ENCODE results near the gene WIPI1.

The WIPI1 gene

DNA sequence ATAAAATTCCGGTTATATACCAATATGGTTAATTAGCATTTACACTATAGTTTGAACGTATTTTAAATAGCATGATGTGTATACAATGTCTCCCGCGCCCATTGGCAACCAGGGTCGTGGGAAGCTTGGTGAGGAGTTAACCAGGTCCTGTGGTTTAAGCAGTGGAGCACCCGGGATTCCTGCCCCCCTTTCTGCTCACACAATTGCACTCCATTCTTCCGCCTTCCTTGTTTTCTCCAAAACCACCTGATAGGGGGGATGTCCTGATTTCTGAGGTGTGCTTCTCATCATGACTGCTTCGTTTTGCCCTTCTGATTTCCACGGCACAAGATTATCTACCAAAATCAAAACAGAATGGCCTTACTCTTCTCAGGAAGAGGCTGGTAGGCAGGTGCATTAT lies 35.8 kb downstream of the WIPI1 start:
- Histone ChIP-seq H3K9me2 (ENCODE audit: low read depth, low read length) (no peaks in the 10 kb centered on the region), H3K27ac (ENCODE audit: low read depth, low read length, poor library complexity, severe bottlenecking) (no peak overlapping the region), H3K9me3 (ENCODE audit: low read length) (no peaks in the 10 kb centered on the region), H3K4me1 (ENCODE audit: insufficient read depth, low read length, severe bottlenecking) (no peaks in the 10 kb centered on the region), H4K20me1 (ENCODE audit: insufficient read depth, low read length) (no peaks in the 10 kb centered on the region), H3K27me3 (ENCODE audit: insufficient read depth, low read length) (no peaks in the 10 kb centered on the region), H3K4me2 (ENCODE audit: low read length) (no peak overlapping the region), H3K79me2 (ENCODE audit: insufficient read depth, low read length) (no peaks in the 10 kb centered on the region), H3K9ac (ENCODE audit: low read length) (no peak overlapping the region), H3F3A (ENCODE audit: insufficient read depth, low read length) (no peaks in the 10 kb centered on the region), H2AFZ (ENCODE audit: low read length) (no peak overlapping the region), H3K4me3 (ENCODE audit: low read depth, low read length, poor library complexity, severe bottlenecking) (no peak overlapping the region), H3K36me3 (ENCODE audit: insufficient read depth, low read length) (peaks cover 31% of the 10 kb centered on the region)
- TF ChIP-seq, protein P1, sequence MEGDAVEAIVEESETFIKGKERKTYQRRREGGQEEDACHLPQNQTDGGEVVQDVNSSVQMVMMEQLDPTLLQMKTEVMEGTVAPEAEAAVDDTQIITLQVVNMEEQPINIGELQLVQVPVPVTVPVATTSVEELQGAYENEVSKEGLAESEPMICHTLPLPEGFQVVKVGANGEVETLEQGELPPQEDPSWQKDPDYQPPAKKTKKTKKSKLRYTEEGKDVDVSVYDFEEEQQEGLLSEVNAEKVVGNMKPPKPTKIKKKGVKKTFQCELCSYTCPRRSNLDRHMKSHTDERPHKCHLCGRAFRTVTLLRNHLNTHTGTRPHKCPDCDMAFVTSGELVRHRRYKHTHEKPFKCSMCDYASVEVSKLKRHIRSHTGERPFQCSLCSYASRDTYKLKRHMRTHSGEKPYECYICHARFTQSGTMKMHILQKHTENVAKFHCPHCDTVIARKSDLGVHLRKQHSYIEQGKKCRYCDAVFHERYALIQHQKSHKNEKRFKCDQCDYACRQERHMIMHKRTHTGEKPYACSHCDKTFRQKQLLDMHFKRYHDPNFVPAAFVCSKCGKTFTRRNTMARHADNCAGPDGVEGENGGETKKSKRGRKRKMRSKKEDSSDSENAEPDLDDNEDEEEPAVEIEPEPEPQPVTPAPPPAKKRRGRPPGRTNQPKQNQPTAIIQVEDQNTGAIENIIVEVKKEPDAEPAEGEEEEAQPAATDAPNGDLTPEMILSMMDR (IDR thresholded peaks at IDR 0.05; ENCODE audit: low read length), result no peak
- no peak for TF ChIP-seq EZH2 (IDR thresholded peaks at IDR 0.05; ENCODE audit: borderline replicate concordance, low read length)

GRCh38 chr17:68420065-68420464 lies 37.2 kb downstream of the WIPI1 start:
- no peak for TF ChIP-seq EZH2 (IDR thresholded peaks at IDR 0.05; ENCODE audit: borderline replicate concordance, low read length)
- TF ChIP-seq, protein P1 (IDR thresholded peaks at IDR 0.05; ENCODE audit: low read length), result no peak
- no peaks in the 10 kb centered on the region for H3F3A ChIP-seq (ENCODE audit: insufficient read depth, low read length)

GRCh38 chr17:68418876-68419275 lies 38.4 kb downstream of the WIPI1 start:
- H3K27ac ChIP-seq (ENCODE audit: low read depth, low read length, poor library complexity, severe bottlenecking), result no peak overlapping the region
- H4K20me1 ChIP-seq (ENCODE audit: insufficient read depth, low read length), result no peaks in the 10 kb centered on the region
- no peak overlapping the region for H3K4me3 ChIP-seq (ENCODE audit: low read depth, low read length, poor library complexity, severe bottlenecking)
- H3F3A ChIP-seq (ENCODE audit: insufficient read depth, low read length), result no peaks in the 10 kb centered on the region
- H3K27me3 ChIP-seq (ENCODE audit: insufficient read depth, low read length), result no peaks in the 10 kb centered on the region
- H3K9ac ChIP-seq (ENCODE audit: low read length), result no peak overlapping the region
- no peaks in the 10 kb centered on the region for H3K79me2 ChIP-seq (ENCODE audit: insufficient read depth, low read length)
- no peak overlapping the region for H2AFZ ChIP-seq (ENCODE audit: low read length)
- no peak for TF ChIP-seq EZH2 (IDR thresholded peaks at IDR 0.05; ENCODE audit: borderline replicate concordance, low read length)
- TF ChIP-seq, protein P1 (IDR thresholded peaks at IDR 0.05; ENCODE audit: low read length), result no peak
- no peaks in the 10 kb centered on the region for H3K9me3 ChIP-seq (ENCODE audit: low read length)
- no peak overlapping the region for H3K4me2 ChIP-seq (ENCODE audit: low read length)
- H3K4me1 ChIP-seq (ENCODE audit: insufficient read depth, low read length, severe bottlenecking), result no peaks in the 10 kb centered on the region
- peaks cover 24% of the 10 kb centered on the region for H3K36me3 ChIP-seq (ENCODE audit: insufficient read depth, low read length)
- no peaks in the 10 kb centered on the region for H3K9me2 ChIP-seq (ENCODE audit: low read depth, low read length)

More at GRCh38 chr17:68420065-68420464, 37.2 kb downstream of the WIPI1 start:
- Histone ChIP-seq H3K4me1 (ENCODE audit: insufficient read depth, low read length, severe bottlenecking) (no peaks in the 10 kb centered on the region), H3K27ac (ENCODE audit: low read depth, low read length, poor library complexity, severe bottlenecking) (no peak overlapping the region), H3K27me3 (ENCODE audit: insufficient read depth, low read length) (no peaks in the 10 kb centered on the region), H3K9me2 (ENCODE audit: low read depth, low read length) (no peaks in the 10 kb centered on the region), H3K4me3 (ENCODE audit: low read depth, low read length, poor library complexity, severe bottlenecking) (no peak overlapping the region), H3K79me2 (ENCODE audit: insufficient read depth, low read length) (no peaks in the 10 kb centered on the region), H3K9me3 (ENCODE audit: low read length) (no peaks in the 10 kb centered on the region), H2AFZ (ENCODE audit: low read length) (no peak overlapping the region), H3K4me2 (ENCODE audit: low read length) (no peak overlapping the region), H3K9ac (ENCODE audit: low read length) (no peak overlapping the region), H4K20me1 (ENCODE audit: insufficient read depth, low read length) (no peaks in the 10 kb centered on the region), H3K36me3 (ENCODE audit: insufficient read depth, low read length) (peaks cover 24% of the 10 kb centered on the region)
